HUES6 (cell line): ENCODE results near the gene CAMK2A.

Source experiments
- H3K27ac ChIP-seq: 2 replicates; pipeline ENCODE4 v1.7.0; 2013; ENCODE audit warnings: low read depth, mild to moderate bottlenecking, low read length, inconsistent platforms
- H3K27me3 ChIP-seq: 2 replicates; pipeline ENCODE4 v1.6.1; 2013; ENCODE audit warnings: low read length; ENCODE audit not compliant: control insufficient read depth, insufficient read depth
- H3K36me3 ChIP-seq: 2 replicates; pipeline ENCODE4 v1.6.1; 2013; ENCODE audit warnings: low read length; ENCODE audit not compliant: control insufficient read depth, insufficient read depth
- H3K4me1 ChIP-seq: 2 replicates; pipeline ENCODE4 v1.6.1; 2013; ENCODE audit warnings: low read length; ENCODE audit not compliant: control insufficient read depth, insufficient read depth
- H3K4me3 ChIP-seq: 2 replicates; pipeline ENCODE4 v1.5.1; 2013; ENCODE audit warnings: low read depth, low read length
- H3K9ac ChIP-seq: one replicate; pipeline ENCODE4 v1.6.1; 2013; ENCODE audit warnings: mild to moderate bottlenecking, low read length
- H3K9me3 ChIP-seq: 2 replicates; pipeline ENCODE4 v1.6.1; 2013; ENCODE audit warnings: low read depth, low read length; ENCODE audit not compliant: control insufficient read depth, insufficient read depth

CAMK2A gene

GRCh38 chr5:150288791-150289190, 782 bp downstream of the CAMK2A start:
- Histone ChIP-seq H3K9me3 (no peaks in the 10 kb centered on the region), H3K27ac (no peak overlapping the region)

DNA sequence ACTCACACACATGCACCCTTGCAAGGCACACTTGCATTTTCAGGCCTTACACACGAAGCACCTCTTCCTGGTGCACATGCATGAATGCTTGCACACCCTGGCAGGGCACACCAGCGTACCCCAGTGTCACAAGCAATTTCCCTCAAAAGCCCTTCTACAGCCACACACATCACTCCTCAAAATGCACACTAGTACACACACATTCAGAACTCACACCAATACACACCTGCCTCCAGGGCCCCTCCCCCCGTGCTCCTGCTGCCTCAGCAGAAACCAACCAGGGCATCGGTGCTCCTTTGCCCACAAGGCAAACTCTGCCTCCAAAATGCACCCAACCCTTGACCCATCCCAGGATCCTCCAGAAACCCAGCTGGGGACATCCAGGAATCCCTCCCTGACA, 1.2 kb downstream of the CAMK2A start:
- no peaks in the 10 kb centered on the region for H3K27me3 ChIP-seq
- no peak overlapping the region for H3K4me3 ChIP-seq
- peaks cover 6% of the 10 kb centered on the region for H3K4me1 ChIP-seq
- H3K36me3 ChIP-seq: no peaks in the 10 kb centered on the region
- no peaks in the 10 kb centered on the region for H3K9me3 ChIP-seq
- H3K9ac ChIP-seq: no peak overlapping the region
- H3K27ac ChIP-seq: no peak overlapping the region

More at GRCh38 chr5:150288791-150289190, 782 bp downstream of the CAMK2A start:
- H3K9ac ChIP-seq: no peak overlapping the region
- no peaks in the 10 kb centered on the region for H3K36me3 ChIP-seq
- no peak overlapping the region for H3K4me3 ChIP-seq
- peaks cover 8% of the 10 kb centered on the region for H3K4me1 ChIP-seq
- no peaks in the 10 kb centered on the region for H3K27me3 ChIP-seq

- Histone ChIP-seq H3K27ac (no peak overlapping the region), H3K4me1 (no peaks in the 10 kb centered on the region; the same call in 1 of the 2 replicates), H3K9me3 (no peaks in the 10 kb centered on the region), H3K4me3 (no peak overlapping the region), H3K9ac (no peak overlapping the region), H3K27me3 (no peaks in the 10 kb centered on the region), H3K36me3 (no peaks in the 10 kb centered on the region)
These were observed 2.8 kb downstream of the CAMK2A start for GRCh38 chr5:150286820-150287219.

GRCh38 chr5:150285114-150285513, 4.5 kb downstream of the CAMK2A start:
- Histone ChIP-seq H3K9me3 (no peaks in the 10 kb centered on the region), H3K9ac (no peak overlapping the region), H3K27me3 (no peaks in the 10 kb centered on the region), H3K27ac (no peak overlapping the region), H3K4me1 (no peaks in the 10 kb centered on the region; the same call in 1 of the 2 replicates), H3K36me3 (no peaks in the 10 kb centered on the region), H3K4me3 (no peak overlapping the region)

- no peak overlapping the region for H3K27ac ChIP-seq
- H3K4me3 ChIP-seq: no peak overlapping the region
- H3K4me1 ChIP-seq: no peaks in the 10 kb centered on the region; the same call in 1 of the 2 replicates
- H3K36me3 ChIP-seq: no peaks in the 10 kb centered on the region
- H3K9me3 ChIP-seq: no peaks in the 10 kb centered on the region
- H3K9ac ChIP-seq: no peak overlapping the region
- no peaks in the 10 kb centered on the region for H3K27me3 ChIP-seq
These were observed 5.3 kb downstream of the CAMK2A start for GRCh38 chr5:150284311-150284710.

DNA sequence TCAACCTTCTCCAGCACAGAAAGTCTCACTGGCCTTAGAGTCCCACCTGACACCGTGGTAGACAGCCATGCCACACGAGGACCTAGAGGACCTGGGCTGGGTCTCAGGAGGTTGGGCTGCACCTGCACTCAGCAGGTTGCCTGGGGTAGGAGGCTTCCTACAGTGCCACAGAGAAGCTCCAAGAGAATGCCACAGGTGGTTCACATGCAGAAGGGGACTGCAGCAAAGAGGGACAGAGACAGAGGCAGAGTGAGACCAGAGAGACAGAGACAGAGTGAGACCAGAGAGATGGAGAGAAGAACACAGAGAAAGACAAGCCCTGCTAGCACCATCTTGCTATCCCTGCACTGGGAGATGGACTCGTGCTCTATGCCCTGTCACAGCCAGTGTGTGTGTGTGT, 5.7 kb downstream of the CAMK2A start:
- no peaks in the 10 kb centered on the region for H3K9me3 ChIP-seq
- H3K27me3 ChIP-seq: no peaks in the 10 kb centered on the region
- no peak overlapping the region for H3K4me3 ChIP-seq
- no peaks in the 10 kb centered on the region; the same call in 1 of the 2 replicates for H3K4me1 ChIP-seq
- no peaks in the 10 kb centered on the region for H3K36me3 ChIP-seq
- H3K27ac ChIP-seq: no peak overlapping the region
- H3K9ac ChIP-seq: no peak overlapping the region

- Histone ChIP-seq H3K36me3 (no peaks in the 10 kb centered on the region), H3K4me1 (no peaks in the 10 kb centered on the region; the same call in 1 of the 2 replicates), H3K27ac (no peak overlapping the region), H3K9me3 (no peaks in the 10 kb centered on the region), H3K27me3 (no peaks in the 10 kb centered on the region), H3K4me3 (no peak overlapping the region), H3K9ac (no peak overlapping the region)
These were observed 7.6 kb downstream of the CAMK2A start for GRCh38 chr5:150281987-150282386.

- H3K4me3 ChIP-seq: no peak overlapping the region
- H3K27ac ChIP-seq: no peak overlapping the region
- H3K9ac ChIP-seq: no peak overlapping the region
- H3K4me1 ChIP-seq: no peaks in the 10 kb centered on the region; the same call in 1 of the 2 replicates
- H3K27me3 ChIP-seq: no peaks in the 10 kb centered on the region
- H3K36me3 ChIP-seq: no peaks in the 10 kb centered on the region
- H3K9me3 ChIP-seq: no peaks in the 10 kb centered on the region
These were observed 10.1 kb downstream of the CAMK2A start for GRCh38 chr5:150279330-150280020.

DNA sequence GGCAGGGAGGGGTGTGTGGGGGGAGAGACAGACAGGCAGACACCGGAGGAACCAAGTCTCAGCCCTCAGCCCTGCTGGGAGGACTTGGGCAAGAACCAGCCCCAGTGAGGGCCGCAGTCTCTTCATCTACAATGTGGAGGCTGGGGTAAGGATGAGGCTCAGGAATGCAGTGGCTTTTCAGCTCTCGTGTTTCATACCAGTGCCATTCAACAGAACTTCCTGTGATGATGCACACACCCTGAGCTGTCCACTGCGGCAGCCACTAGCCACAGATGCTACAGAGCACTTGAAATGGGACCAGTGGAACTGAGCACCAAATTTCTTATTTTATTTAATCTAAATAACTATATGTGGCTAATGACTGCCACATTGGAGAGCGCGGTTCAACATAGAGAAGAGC, 10.7 kb downstream of the CAMK2A start:
- H3K9me3 ChIP-seq: no peaks in the 10 kb centered on the region
- H3K4me1 ChIP-seq: no peaks in the 10 kb centered on the region; the same call in 1 of the 2 replicates
- no peak overlapping the region for H3K27ac ChIP-seq
- H3K27me3 ChIP-seq: no peaks in the 10 kb centered on the region
- H3K4me3 ChIP-seq: no peak overlapping the region
- no peaks in the 10 kb centered on the region for H3K36me3 ChIP-seq
- no peak overlapping the region for H3K9ac ChIP-seq

- Histone ChIP-seq H3K27ac (no peak overlapping the region), H3K4me3 (no peak overlapping the region), H3K9me3 (no peaks in the 10 kb centered on the region), H3K4me1 (no peaks in the 10 kb centered on the region; the same call in 1 of the 2 replicates), H3K36me3 (no peaks in the 10 kb centered on the region), H3K27me3 (no peaks in the 10 kb centered on the region), H3K9ac (no peak overlapping the region)
These were observed 11.4 kb downstream of the CAMK2A start for GRCh38 chr5:150278046-150278730.

DNA sequence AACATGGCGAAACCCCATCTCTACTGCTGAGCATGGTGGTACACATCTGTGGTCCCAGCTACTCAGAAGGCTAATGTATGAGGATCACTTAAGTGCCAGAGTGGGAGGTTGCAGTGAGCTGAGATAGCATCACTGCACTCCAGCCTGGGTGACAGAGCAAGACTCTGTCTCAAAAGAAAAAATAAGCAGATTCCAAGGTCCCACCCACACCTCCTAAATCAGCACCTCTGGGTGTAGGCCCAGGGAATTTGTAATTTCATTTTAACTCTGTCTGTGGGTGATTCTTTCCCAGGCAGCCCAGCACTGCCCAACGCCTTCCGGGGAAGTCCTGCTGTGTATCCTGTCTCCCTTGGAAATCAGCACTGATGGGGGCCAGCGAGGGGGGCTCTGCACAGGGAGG, 12.5 kb downstream of the CAMK2A start:
- Histone ChIP-seq H3K27me3 (no peaks in the 10 kb centered on the region), H3K9ac (no peak overlapping the region), H3K36me3 (no peaks in the 10 kb centered on the region), H3K4me1 (no peaks in the 10 kb centered on the region; the same call in 1 of the 2 replicates), H3K9me3 (no peaks in the 10 kb centered on the region), H3K27ac (no peak overlapping the region), H3K4me3 (no peak overlapping the region)
